ENCODE measurements around the gene NLGN1. TPM values are rescaled to one million over a fixed set of nuclear protein-coding genes. Genes with fewer than 3 reads are reported as not detected.

NLGN1 gene
- total and polyA plus RNA-seq, 11 donors: 1.8 to 27.6 (median 15.5) TPM

DNA sequence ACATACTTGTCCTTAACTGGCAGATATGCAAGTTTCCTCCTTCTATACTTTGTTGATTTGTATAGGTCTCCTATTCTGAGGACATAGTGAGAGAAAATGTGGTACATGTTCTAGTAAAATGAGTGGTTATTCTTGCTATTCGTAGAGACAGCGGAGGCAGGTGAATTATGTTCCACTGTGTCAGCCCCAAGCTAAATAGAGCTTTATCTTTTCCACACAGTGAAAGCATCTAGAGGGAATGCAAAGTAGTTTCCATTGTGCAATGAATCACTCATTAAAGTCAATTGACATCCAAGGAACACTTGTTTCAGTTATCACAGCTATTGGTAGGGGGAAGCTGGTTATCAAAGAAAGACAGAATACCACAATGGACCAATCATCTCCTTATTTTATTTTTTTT, 262.4 kb downstream of the NLGN1 start:
- peak; percentile 81 to 89 (median 85) for ATAC-seq
- H3K4me3 ChIP-seq: no peak overlapping the region
- intact Hi-C loops (cut with DNase I): loop anchor here in 1 of 10 donors (5.0 kb wide), 1 partner anchor 43 kb away; no protein-coding TSS in a partner anchor
- no peaks in the 10 kb centered on the region for H3K27me3 ChIP-seq
- no peak for TF ChIP-seq POLR2A (IDR thresholded peaks at IDR 0.05)
- TF ChIP-seq, protein P1, sequence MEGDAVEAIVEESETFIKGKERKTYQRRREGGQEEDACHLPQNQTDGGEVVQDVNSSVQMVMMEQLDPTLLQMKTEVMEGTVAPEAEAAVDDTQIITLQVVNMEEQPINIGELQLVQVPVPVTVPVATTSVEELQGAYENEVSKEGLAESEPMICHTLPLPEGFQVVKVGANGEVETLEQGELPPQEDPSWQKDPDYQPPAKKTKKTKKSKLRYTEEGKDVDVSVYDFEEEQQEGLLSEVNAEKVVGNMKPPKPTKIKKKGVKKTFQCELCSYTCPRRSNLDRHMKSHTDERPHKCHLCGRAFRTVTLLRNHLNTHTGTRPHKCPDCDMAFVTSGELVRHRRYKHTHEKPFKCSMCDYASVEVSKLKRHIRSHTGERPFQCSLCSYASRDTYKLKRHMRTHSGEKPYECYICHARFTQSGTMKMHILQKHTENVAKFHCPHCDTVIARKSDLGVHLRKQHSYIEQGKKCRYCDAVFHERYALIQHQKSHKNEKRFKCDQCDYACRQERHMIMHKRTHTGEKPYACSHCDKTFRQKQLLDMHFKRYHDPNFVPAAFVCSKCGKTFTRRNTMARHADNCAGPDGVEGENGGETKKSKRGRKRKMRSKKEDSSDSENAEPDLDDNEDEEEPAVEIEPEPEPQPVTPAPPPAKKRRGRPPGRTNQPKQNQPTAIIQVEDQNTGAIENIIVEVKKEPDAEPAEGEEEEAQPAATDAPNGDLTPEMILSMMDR (IDR thresholded peaks at IDR 0.05): no peak
- H3K36me3 ChIP-seq: no peaks in the 10 kb centered on the region
- peak overlapping the region in 4 of 12 donors; percentile 27 to 61 (median 38) for H3K27ac ChIP-seq
- whole genome bisulfite sequencing, 4 donors: 34 to 45% (median 36%) methylated on average over 2 of the region's 2 CpGs
- H3K9me3 ChIP-seq: peaks cover 0 to 5% (median 0%) of the 10 kb centered on the region in 12 donors
- peaks cover 0 to 18% (median 2%) of the 10 kb centered on the region in 12 donors for H3K4me1 ChIP-seq
- no peak for DNase-seq

DNA sequence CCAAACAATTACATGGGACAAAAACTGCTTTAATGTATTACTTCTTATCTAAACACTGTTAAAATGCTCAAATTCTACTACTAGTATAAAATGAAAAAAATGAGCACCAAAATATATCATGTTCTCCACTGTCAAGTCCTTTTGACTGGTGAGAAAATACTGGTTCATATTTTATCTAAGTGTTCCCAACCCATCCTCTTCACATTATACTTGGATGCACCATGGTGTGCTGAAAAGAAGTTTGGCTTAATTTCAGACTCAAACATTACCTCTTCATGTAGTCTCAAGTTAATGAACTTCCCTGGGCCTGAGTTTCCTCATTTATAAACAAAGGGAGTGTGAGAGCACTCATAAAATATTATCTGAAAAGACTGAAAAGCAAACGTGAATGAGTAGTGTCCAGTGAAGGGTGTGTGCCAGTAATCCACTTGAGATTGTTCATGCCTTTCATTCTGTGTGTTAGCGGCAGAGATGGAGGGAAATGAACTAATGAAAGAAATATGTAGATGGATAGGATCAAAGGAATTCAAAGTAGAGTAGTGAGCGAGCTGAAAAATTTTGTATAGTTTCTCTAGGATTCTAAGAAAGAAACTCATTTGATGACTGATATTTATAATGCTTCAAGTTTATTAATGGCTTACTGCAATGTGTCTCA, 263.2 kb downstream of the NLGN1 start:
- H3K27me3 ChIP-seq: no peaks in the 10 kb centered on the region
- peak; percentile 51 to 76 (median 68) for ATAC-seq
- TF ChIP-seq, protein P1 (IDR thresholded peaks at IDR 0.05): no peak
- no peak for TF ChIP-seq POLR2A (IDR thresholded peaks at IDR 0.05)
- peak overlapping the region in 5 of 12 donors; percentile 27 to 61 (median 36) for H3K27ac ChIP-seq
- no peaks in the 10 kb centered on the region for H3K36me3 ChIP-seq
- H3K4me3 ChIP-seq: no peak overlapping the region
- no peak for DNase-seq
- H3K4me1 ChIP-seq: peaks cover 0 to 18% (median 2%) of the 10 kb centered on the region in 12 donors
- H3K9me3 ChIP-seq: peaks cover 0 to 2% (median 0%) of the 10 kb centered on the region in 12 donors
- intact Hi-C loops (cut with DNase I): loop anchor here in 1 of 10 donors (5.0 kb wide), 1 partner anchor 43 kb away; no protein-coding TSS in a partner anchor
- WGBS, 4 donors: 24 to 32% (median 27%) methylated on average over 3 of the region's 3 CpGs

DNA sequence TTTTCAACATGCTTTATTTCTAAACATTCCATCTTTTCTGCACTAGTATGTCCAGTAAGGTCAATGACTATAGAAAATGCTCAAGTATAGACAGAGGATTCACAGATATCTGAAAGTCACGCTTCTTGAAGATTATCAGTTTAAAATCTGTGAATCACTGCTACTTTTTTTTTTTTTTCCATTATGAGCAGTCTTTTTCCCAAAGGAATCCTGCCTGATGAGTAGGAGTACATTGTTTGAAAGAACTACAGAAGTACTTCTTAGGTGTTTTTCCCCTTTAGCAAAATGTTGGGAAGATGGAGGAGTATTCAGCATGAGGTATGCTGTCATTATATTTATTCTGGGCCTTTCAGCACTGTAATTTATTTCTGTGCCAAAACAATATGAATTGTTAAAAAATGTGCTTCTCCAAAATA, 266.2 kb downstream of the NLGN1 start:
- Histone ChIP-seq H3K9me3 (no peaks in the 10 kb centered on the region), H3K4me1 (peaks cover 0 to 18% (median 2%) of the 10 kb centered on the region in 12 donors), H3K4me3 (no peak overlapping the region), H3K27ac (no peak overlapping the region), H3K36me3 (no peaks in the 10 kb centered on the region), H3K27me3 (no peaks in the 10 kb centered on the region)
- TF ChIP-seq, protein P1 (IDR thresholded peaks at IDR 0.05): no peak
- intact Hi-C loops (cut with DNase I): loop anchor here in 1 of 10 donors (5.0 kb wide), 1 partner anchor 46 kb away; no protein-coding TSS in a partner anchor
- WGBS, 4 donors: 33 to 77% (median 65%) methylated on average over 1 of the region's 1 CpG
- ATAC-seq (no peak), DNase-seq (no peak)

DNA sequence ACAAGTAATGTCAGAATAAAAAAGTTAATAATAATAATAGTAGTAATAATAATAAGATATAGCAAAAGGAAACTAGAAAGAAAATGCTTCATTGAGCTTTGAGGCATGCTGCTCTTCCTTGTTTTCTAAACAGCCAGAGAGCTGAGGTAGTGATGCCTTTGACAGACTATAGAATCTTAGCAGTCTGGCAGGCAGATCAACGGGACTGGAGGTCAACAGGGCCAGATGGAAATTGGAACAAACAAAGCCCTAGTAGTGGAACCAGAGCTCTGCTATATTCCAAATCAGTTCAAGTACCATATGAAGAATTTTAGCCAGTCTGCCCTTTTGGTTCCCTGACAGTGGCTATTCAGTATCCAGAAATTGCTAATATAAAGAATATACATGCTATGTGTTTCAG, 278.6 kb downstream of the NLGN1 start:
- WGBS, 4 donors: 22 to 36% (median 25%) methylated on average over 1 of the region's 1 CpG
- ATAC-seq (peak in 1 of 4 donors; percentile 20), DNase-seq (no peak)
- Histone ChIP-seq H3K4me1 (no peaks in the 10 kb centered on the region), H3K9me3 (no peaks in the 10 kb centered on the region), H3K27me3 (no peaks in the 10 kb centered on the region), H3K36me3 (no peaks in the 10 kb centered on the region), H3K4me3 (no peak overlapping the region), H3K27ac (no peak overlapping the region)
- no peak for TF ChIP-seq POLR2A (IDR thresholded peaks at IDR 0.05)
- TF ChIP-seq, protein P1 (IDR thresholded peaks at IDR 0.05): no peak
- intact Hi-C loops (cut with DNase I): no loop called here

All from heart left ventricle (tissue), 16 donors.